Measurements from ENCODE around the gene DOCK4. TPM values are rescaled to one million over a fixed set of nuclear protein-coding genes. Genes with fewer than 3 reads are reported as not detected.

The DOCK4 gene
- total RNA-seq, 4 donors from 2014 or later: 9.9 to 30.9 (median 13.7) TPM

- Histone ChIP-seq H3K4me1 (peaks cover 0 to 17% (median 3%) of the 10 kb centered on the region in 3 donors), H3K36me3 (no peaks in the 10 kb centered on the region), H3K27me3 (no peaks in the 10 kb centered on the region), H3K27ac (no peak overlapping the region), H3K4me3 (no peak overlapping the region), H3K9me3 (peaks cover 0 to 5% (median 4%) of the 10 kb centered on the region in 3 donors)
- intact Hi-C loops (cut with DNase I): no loop called here
- 73 to 80% methylated on average over 2 of the region's 2 CpGs for WGBS, 2 donors
- no peak for DNase-seq
- TF ChIP-seq CTCF (IDR thresholded peaks at IDR 0.05) (no peak), POLR2A (IDR thresholded peaks at IDR 0.05) (no peak)
Measured at GRCh38 chr7:112049555-112050249, 156.5 kb downstream of the DOCK4 start.

GRCh38 chr7:112047421-112047820 is 158.8 kb downstream of the DOCK4 start:
- H3K4me1 ChIP-seq: peaks cover 0 to 8% (median 0%) of the 10 kb centered on the region in 3 donors

GRCh38 chr7:112045222-112045621 is 161.0 kb downstream of the DOCK4 start:
- H3K4me1 ChIP-seq: peaks cover 0 to 6% (median 0%) of the 10 kb centered on the region in 3 donors
- no peaks in the 10 kb centered on the region for H3K27me3 ChIP-seq
- no peak for TF ChIP-seq CTCF (IDR thresholded peaks at IDR 0.05)
- intact Hi-C loops (cut with DNase I): no loop called here
- H3K27ac ChIP-seq: no peak overlapping the region
- no peak for DNase-seq
- peaks cover 0 to 5% (median 4%) of the 10 kb centered on the region in 3 donors for H3K9me3 ChIP-seq
- H3K4me3 ChIP-seq: no peak overlapping the region
- H3K36me3 ChIP-seq: no peaks in the 10 kb centered on the region

More at GRCh38 chr7:112047421-112047820, 158.8 kb downstream of the DOCK4 start:
- intact Hi-C loops (cut with DNase I): no loop called here
- Histone ChIP-seq H3K9me3 (peaks cover 0 to 5% (median 4%) of the 10 kb centered on the region in 3 donors), H3K4me3 (no peak overlapping the region), H3K27ac (no peak overlapping the region), H3K36me3 (no peaks in the 10 kb centered on the region), H3K27me3 (no peaks in the 10 kb centered on the region)
- whole genome bisulfite sequencing, 2 donors: 77 to 100% methylated on average over 2 of the region's 2 CpGs
- no peak for DNase-seq
- TF ChIP-seq CTCF (IDR thresholded peaks at IDR 0.05): no peak
- TF ChIP-seq POLR2A (IDR thresholded peaks at IDR 0.05): no peak

GRCh38 chr7:112042631-112043030 is 163.6 kb downstream of the DOCK4 start:
- DNase-seq: no peak
- H3K27ac ChIP-seq: no peak overlapping the region
- H3K9me3 ChIP-seq: peaks cover 0 to 2% (median 2%) of the 10 kb centered on the region in 3 donors
- 89 to 91% methylated on average over 8 of the region's 8 CpGs for WGBS, 2 donors
- intact Hi-C loops (cut with DNase I): no loop called here
- no peak for TF ChIP-seq POLR2A (IDR thresholded peaks at IDR 0.05)
- no peak for TF ChIP-seq CTCF (IDR thresholded peaks at IDR 0.05)
- H3K36me3 ChIP-seq: no peaks in the 10 kb centered on the region
- H3K4me3 ChIP-seq: no peak overlapping the region
- H3K27me3 ChIP-seq: no peaks in the 10 kb centered on the region
- H3K4me1 ChIP-seq: no peaks in the 10 kb centered on the region

- Histone ChIP-seq H3K36me3 (no peaks in the 10 kb centered on the region), H3K27me3 (no peaks in the 10 kb centered on the region), H3K4me1 (no peaks in the 10 kb centered on the region), H3K27ac (no peak overlapping the region), H3K9me3 (no peaks in the 10 kb centered on the region), H3K4me3 (no peak overlapping the region)
- intact Hi-C loops (cut with DNase I): no loop called here
- TF ChIP-seq CTCF (IDR thresholded peaks at IDR 0.05): no peak
- no peak for TF ChIP-seq POLR2A (IDR thresholded peaks at IDR 0.05)
- DNase-seq: no peak
- 70 to 93% methylated on average over 1 of the region's 1 CpG for WGBS, 2 donors
Measured at GRCh38 chr7:112038353-112038752, 167.8 kb downstream of the DOCK4 start.

Data from esophagus squamous epithelium (tissue), 5 donors.